GM12873 (cell line): ENCODE results near the gene HOXB8.

Experiments
- CTCF ChIP-seq: IDR thresholded peaks from 2 replicates; pipeline ENCODE4 v1.5.1; 2012; ENCODE audit warnings: low read depth, mild to moderate bottlenecking, moderate library complexity, low read length, control low read depth; ENCODE audit not compliant: insufficient read depth; ENCODE audit errors: missing control alignments

Gene HOXB8

GRCh38 chr17:48566717-48567116 lies 48.4 kb downstream of the HOXB8 start:
- TF ChIP-seq CTCF: no peak

GRCh38 chr17:48565925-48566710 lies 49.0 kb downstream of the HOXB8 start:
- no peak for TF ChIP-seq CTCF

GRCh38 chr17:48565022-48565554 lies 50.0 kb downstream of the HOXB8 start:
- TF ChIP-seq CTCF: no peak

GRCh38 chr17:48564188-48565021 lies 50.7 kb downstream of the HOXB8 start:
- no peak for TF ChIP-seq CTCF

- TF ChIP-seq CTCF: no peak
These were observed 51.3 kb downstream of the HOXB8 start for GRCh38 chr17:48563867-48564187.

- TF ChIP-seq CTCF: no peak
These were observed 51.7 kb downstream of the HOXB8 start for GRCh38 chr17:48563385-48563838.

GRCh38 chr17:48562934-48563333 lies 52.2 kb downstream of the HOXB8 start:
- no peak for TF ChIP-seq CTCF
